PC-9 (cell line): Measurements from ENCODE around the gene ME3.

Experiments used
- CTCF ChIP-seq: fragments of 200-600 bp; sonication (generic); conservative IDR thresholded peaks from 2 replicates; pipeline ENCODE4 v1.6.1; 2017; ENCODE audit warnings: mixed run types, antibody characterized with exemption, mild to moderate bottlenecking, moderate library complexity
- EZH2 ChIP-seq: fragments of 200-600 bp; sonication (generic); IDR thresholded peaks from 2 replicates; pipeline ENCODE4 v1.8.0; 2017; ENCODE audit warnings: antibody characterized with exemption, low read depth

GRCh38 chr11:86558841-86559240, 113.6 kb downstream of the ME3 start:
- no peak for TF ChIP-seq CTCF
- no peak for TF ChIP-seq EZH2
